Small intestine (tissue), 7 donors: ENCODE data around the gene ZC3H15. TPM values are rescaled to one million over a fixed set of nuclear protein-coding genes. Genes with fewer than 3 reads are reported as not detected.

Experiments
- DNase-seq, 2 donors: peaks; one replicate each; pipeline versions ENCODE4 v3.0.0 to v3.0.0-alpha.2; 2013
- FAIRE-seq: peaks from 2 replicates; lab custom pipeline; 2012; peaks lifted over from hg19 to GRCh38; lab: Jason Lieb, UNC
- H3K27ac ChIP-seq, 3 donors: one replicate each; pipeline ENCODE4 v1.5.1; 2013; ENCODE audit warnings: low read length in 2 of 3, mild to moderate bottlenecking in 2 of 3, control low read depth in 1 of 3, inconsistent platforms in 1 of 3, low read depth in 1 of 3, moderate library complexity in 1 of 3
- H3K27me3 ChIP-seq, 3 donors: one replicate each; pipeline ENCODE4 v1.6.1; 2013; ENCODE audit warnings: low read length in 3 of 3, inconsistent platforms in 1 of 3; ENCODE audit not compliant: control insufficient read depth in 3 of 3, insufficient read depth in 3 of 3
- H3K36me3 ChIP-seq, 3 donors: one replicate each; pipeline ENCODE4 v1.6.1; 2013; ENCODE audit warnings: low read length in 3 of 3, inconsistent platforms in 1 of 3, low read depth in 1 of 3, mild to moderate bottlenecking in 1 of 3, moderate library complexity in 1 of 3; ENCODE audit not compliant: control insufficient read depth in 3 of 3, insufficient read depth in 2 of 3
- H3K4me1 ChIP-seq, 3 donors: one replicate each; pipeline ENCODE4 v1.6.1; 2013; ENCODE audit warnings: low read length in 2 of 3, inconsistent platforms in 1 of 3, low read depth in 1 of 3, mild to moderate bottlenecking in 1 of 3, moderate library complexity in 1 of 3; ENCODE audit not compliant: control insufficient read depth in 3 of 3, insufficient read depth in 2 of 3
- H3K4me3 ChIP-seq, 3 donors: one replicate each; pipeline ENCODE4 v1.5.1; 2013; ENCODE audit warnings: low read length in 3 of 3, control low read depth in 1 of 3, inconsistent platforms in 1 of 3, low read depth in 1 of 3, mild to moderate bottlenecking in 1 of 3, moderate library complexity in 1 of 3
- H3K9me3 ChIP-seq, 2 donors: one replicate each; pipeline ENCODE4 v1.6.1; 2013; ENCODE audit warnings: low read depth in 1 of 2, low read length in 1 of 2; ENCODE audit not compliant: control insufficient read depth in 2 of 2, insufficient read depth in 1 of 2
- WGBS, 3 donors: extraction: QIAGEN DNeasy Blood & Tissue Kit; methylation state at CpG; one replicate each; pipeline ENCODE4 v1.1.7; 2013; 5-methylcytosine and 5-hydroxymethylcytosine counted together
- polyA plus RNA-seq, 4 donors: library from polyadenylated mRNA; stranded (reverse) in 3 of 4; unstranded in 1 of 4; fragments of 200-250 nt in 3 of 4; fragments of 120-200 nt in 1 of 4; gene quantifications; one replicate each; pipeline versions ENCODE4 v1.2.1 to v1.2.3, GENCODE V29; 2013
- donor health status: healthy with polysubstance abuse.
- donor health status: control.
- donor health status: control.
- donor health status: Bipolar disorder and iron deficiency.
- donor health status: healthy.

Gene ZC3H15
- polyA plus RNA-seq, 4 donors: 60.0 to 101 (median 71.6) TPM

GRCh38 chr2:186534406-186534805, 48.3 kb downstream of the ZC3H15 start:
- Histone ChIP-seq H3K4me3 (no peak overlapping the region), H3K36me3 (no peaks in the 10 kb centered on the region), H3K9me3 (no peaks in the 10 kb centered on the region), H3K27me3 (no peaks in the 10 kb centered on the region), H3K27ac (no peak overlapping the region), H3K4me1 (peaks cover 0 to 11% (median 2%) of the 10 kb centered on the region in 3 donors)
- FAIRE-seq: no peak
- no peak for DNase-seq
- 76 to 87% (median 86%) methylated on average over 3 of the region's 3 CpGs for WGBS, 3 donors

- Histone ChIP-seq H3K27me3 (no peaks in the 10 kb centered on the region), H3K4me1 (peaks cover 0 to 11% (median 2%) of the 10 kb centered on the region in 3 donors), H3K36me3 (no peaks in the 10 kb centered on the region), H3K9me3 (no peaks in the 10 kb centered on the region), H3K4me3 (no peak overlapping the region), H3K27ac (no peak overlapping the region)
- no peak for FAIRE-seq
- WGBS, 3 donors: 90 to 97% (median 91%) methylated on average over 3 of the region's 3 CpGs
- DNase-seq: no peak
These were observed 49.8 kb downstream of the ZC3H15 start for GRCh38 chr2:186535861-186536260.

DNA sequence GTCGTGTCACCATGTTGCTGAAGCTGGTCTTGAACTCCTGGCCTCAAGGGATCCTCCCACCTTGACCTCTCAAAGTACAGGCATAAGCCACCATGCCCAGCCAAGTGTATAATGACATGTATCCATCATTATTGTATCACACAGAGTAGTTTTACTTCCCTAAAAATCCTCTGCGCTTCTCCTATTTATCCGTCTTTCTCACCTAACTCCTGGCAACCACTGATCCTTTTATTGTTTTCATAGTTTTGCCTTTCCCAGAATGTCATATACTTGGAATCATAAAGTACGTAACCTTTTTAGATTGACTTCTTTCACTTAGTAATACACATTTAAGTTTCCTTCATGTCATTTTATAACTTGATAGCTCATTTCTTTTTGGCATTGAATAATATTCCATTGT, 51.0 kb downstream of the ZC3H15 start:
- no peak overlapping the region for H3K27ac ChIP-seq
- H3K27me3 ChIP-seq: no peaks in the 10 kb centered on the region
- H3K36me3 ChIP-seq: no peaks in the 10 kb centered on the region
- 87 to 93% (median 88%) methylated on average over 4 of the region's 4 CpGs for WGBS, 3 donors
- FAIRE-seq (no peak), DNase-seq (no peak)
- peaks cover 0 to 11% (median 2%) of the 10 kb centered on the region in 3 donors for H3K4me1 ChIP-seq
- H3K9me3 ChIP-seq: no peaks in the 10 kb centered on the region
- no peak overlapping the region for H3K4me3 ChIP-seq

DNA sequence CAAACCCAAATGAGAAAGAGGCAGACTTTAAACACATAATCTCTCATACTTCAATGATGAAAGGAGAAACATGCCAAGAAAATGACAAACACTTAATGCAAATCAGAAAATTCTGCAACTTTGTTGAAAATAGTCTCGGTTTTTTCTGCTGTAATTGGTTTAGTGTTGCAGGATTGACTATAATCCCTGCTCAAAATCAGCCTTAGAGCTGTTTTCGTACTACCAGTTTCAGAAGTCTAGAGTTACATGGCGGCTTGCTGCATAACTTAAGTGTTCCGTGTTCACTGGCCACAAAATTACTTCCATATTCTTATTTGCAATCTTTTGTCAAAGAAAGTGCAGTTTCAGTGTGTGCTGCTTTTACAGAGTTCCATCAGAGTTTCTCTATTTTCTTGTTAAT, 54.9 kb downstream of the ZC3H15 start:
- DNase-seq (no peak), FAIRE-seq (no peak)
- peaks cover 0 to 3% (median 0%) of the 10 kb centered on the region in 3 donors for H3K4me1 ChIP-seq
- no peak overlapping the region for H3K27ac ChIP-seq
- no peaks in the 10 kb centered on the region for H3K36me3 ChIP-seq
- H3K27me3 ChIP-seq: no peaks in the 10 kb centered on the region
- no peak overlapping the region for H3K4me3 ChIP-seq
- 83 to 90% (median 90%) methylated on average over 4 of the region's 4 CpGs for WGBS, 3 donors
- H3K9me3 ChIP-seq: no peaks in the 10 kb centered on the region

DNA sequence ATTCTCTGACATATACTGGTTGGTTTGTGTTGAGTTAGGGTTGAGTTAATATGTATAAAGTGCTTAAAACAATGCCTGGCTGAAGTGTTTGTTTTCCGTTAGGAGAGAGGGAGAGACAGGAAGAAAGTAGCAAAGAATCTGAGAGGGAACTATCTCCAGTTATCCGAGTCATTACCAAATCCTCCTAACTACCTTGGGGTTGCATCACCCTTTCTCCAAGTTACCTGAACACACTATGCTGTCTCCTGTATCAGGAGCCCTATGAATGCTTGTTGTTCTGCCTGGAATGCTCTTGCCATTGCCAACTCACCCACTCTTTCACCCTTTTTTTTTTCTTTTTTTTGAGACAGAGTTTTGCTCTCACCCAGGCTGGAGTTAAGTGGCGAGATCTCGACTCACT, 55.9 kb downstream of the ZC3H15 start:
- H3K4me3 ChIP-seq: no peak overlapping the region
- DNase-seq: no peak
- H3K9me3 ChIP-seq: no peaks in the 10 kb centered on the region
- 93 to 95% (median 94%) methylated on average over 4 of the region's 4 CpGs for WGBS, 3 donors
- no peaks in the 10 kb centered on the region for H3K36me3 ChIP-seq
- no peaks in the 10 kb centered on the region for H3K27me3 ChIP-seq
- no peak for FAIRE-seq
- H3K4me1 ChIP-seq: peaks cover 0 to 3% (median 0%) of the 10 kb centered on the region in 3 donors
- no peak overlapping the region for H3K27ac ChIP-seq

GRCh38 chr2:186543561-186544131, 57.6 kb downstream of the ZC3H15 start:
- Histone ChIP-seq H3K4me3 (no peak overlapping the region), H3K27ac (no peak overlapping the region), H3K27me3 (no peaks in the 10 kb centered on the region), H3K4me1 (peaks cover 0 to 3% (median 0%) of the 10 kb centered on the region in 3 donors), H3K36me3 (no peaks in the 10 kb centered on the region), H3K9me3 (no peaks in the 10 kb centered on the region)
- DNase-seq (no peak), FAIRE-seq (no peak)
- WGBS, 3 donors: 73 to 94% (median 90%) methylated on average over 3 of the region's 3 CpGs

DNA sequence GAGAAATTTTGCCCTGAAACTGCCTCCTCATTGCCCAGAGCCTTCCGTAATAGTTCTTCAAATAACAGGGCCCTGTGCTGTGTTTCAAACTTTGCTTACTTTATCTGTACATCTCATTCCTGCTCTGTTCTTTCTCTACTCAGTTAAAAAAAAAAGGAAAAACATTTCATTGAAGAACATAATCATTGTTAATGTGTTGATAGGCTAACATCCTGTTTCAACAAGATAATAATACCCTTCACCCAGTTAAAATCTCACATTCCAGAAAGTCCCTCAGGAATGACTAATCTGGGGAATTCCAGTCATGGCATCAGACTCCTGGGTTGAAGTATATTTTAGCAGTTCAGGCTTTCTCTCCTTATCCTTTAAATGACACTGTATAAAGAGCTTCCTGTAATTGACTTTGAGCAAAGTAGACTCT, 58.2 kb downstream of the ZC3H15 start:
- Histone ChIP-seq H3K4me1 (peaks cover 0 to 3% (median 0%) of the 10 kb centered on the region in 3 donors), H3K27me3 (no peaks in the 10 kb centered on the region), H3K4me3 (no peak overlapping the region), H3K27ac (peak overlapping the region in 1 of 3 donors; percentile 67), H3K36me3 (no peaks in the 10 kb centered on the region), H3K9me3 (no peaks in the 10 kb centered on the region)
- DNase-seq (peak in 1 of 2 donors; percentile 14), FAIRE-seq (no peak)
- 62 to 96% (median 79%) methylated on average over 1 of the region's 1 CpG for WGBS, 3 donors

- Histone ChIP-seq H3K4me3 (no peak overlapping the region), H3K27ac (no peak overlapping the region)
- FAIRE-seq: no peak
These were observed 60.8 kb downstream of the ZC3H15 start for GRCh38 chr2:186546846-186547245.

More at GRCh38 chr2:186546846-186547245, 60.8 kb downstream of the ZC3H15 start:
- Histone ChIP-seq H3K9me3 (no peaks in the 10 kb centered on the region), H3K36me3 (no peaks in the 10 kb centered on the region), H3K27me3 (no peaks in the 10 kb centered on the region), H3K4me1 (peaks cover 0 to 3% (median 0%) of the 10 kb centered on the region in 3 donors)
- WGBS, 3 donors: 0 to 33% (median 3%) methylated on average over 1 of the region's 1 CpG
- no peak for DNase-seq
